ENCODE measurements around the gene FKBP1C.
"Not testable (repeated sequence)": the region's sequence is repeated elsewhere in the genome, so short reads cannot be mapped to it uniquely, and the experiment has no call there.

The FKBP1C gene

DNA sequence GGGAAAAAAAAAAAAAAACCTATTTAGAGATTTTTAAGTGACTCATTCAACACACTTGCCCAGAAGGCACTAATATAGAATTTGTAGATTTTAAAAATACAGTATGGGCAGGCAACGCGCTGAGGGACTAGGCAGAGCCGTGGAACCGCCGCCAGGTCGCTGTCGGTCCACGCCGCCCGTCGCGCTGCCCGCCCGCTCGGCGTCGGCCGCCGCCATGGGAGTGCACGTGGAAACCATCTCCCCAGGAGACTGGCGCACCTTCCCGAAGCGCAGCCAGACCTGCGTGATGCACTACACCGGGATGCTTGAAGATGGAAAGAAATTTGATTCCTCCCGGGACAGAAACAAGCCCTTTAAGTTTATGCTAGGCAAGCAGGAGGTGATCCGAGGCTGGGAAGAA is at the start of gene FKBP1C:
Gene FKBP1C (plus strand): TSS at position 127 of the 400 bp plus-strand sequence.
- H3K9ac ChIP-seq (ENCODE audit: low read length); H3K27ac ChIP-seq (ENCODE audit: low read depth, low read length); H3K4me3 ChIP-seq (ENCODE audit: low read length); H3K4me1 ChIP-seq (ENCODE audit: control insufficient read depth, insufficient read depth, low read length); H3K36me3 ChIP-seq (ENCODE audit: control insufficient read depth, insufficient read depth, low read length); H3K27me3 ChIP-seq (ENCODE audit: control insufficient read depth, insufficient read depth, low read length): not testable (repeated sequence)

DNA sequence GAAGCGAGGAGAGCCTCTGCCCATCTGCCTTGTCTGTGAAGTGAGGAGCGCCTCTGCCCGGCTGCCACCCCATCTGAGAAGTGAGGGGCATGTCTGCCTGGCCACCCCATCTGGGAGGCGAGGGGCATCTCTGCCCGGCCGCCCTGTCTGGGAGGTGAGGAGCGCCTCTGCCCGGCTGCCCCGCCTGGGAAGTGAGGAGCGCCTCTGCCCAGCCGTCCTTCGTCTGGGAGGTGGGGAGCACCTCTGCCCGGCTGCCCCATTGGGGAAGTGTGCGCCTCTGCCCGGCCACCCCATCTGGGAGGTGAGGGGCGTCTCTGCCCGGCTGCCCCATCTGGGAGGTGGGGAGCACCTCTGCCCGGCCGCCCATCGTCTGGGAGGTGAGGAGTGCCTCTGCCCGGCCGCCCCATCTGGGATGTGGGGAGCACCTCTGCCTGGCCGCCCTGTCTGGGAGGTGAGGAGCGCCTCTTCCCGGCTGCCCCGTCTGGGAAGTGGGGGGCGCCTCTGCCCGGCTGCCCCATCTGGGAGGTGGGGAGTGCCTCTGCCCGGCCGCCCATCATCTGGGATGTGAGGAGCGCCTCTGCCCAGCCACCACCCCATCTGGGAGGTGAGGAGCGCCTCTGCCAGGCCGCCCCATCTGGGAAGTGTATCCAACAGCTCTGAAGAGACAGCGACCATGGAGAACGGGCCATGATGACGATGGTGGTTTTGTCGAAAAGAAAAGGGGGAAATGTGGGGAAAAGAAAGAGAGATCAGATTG is 47.0 kb upstream of the FKBP1C start:
- H3K4me3 ChIP-seq (ENCODE audit: low read length); H3K27me3 ChIP-seq (ENCODE audit: control insufficient read depth, insufficient read depth, low read length); H3K9ac ChIP-seq (ENCODE audit: low read length); H3K36me3 ChIP-seq (ENCODE audit: control insufficient read depth, insufficient read depth, low read length); H3K4me1 ChIP-seq (ENCODE audit: control insufficient read depth, insufficient read depth, low read length); H3K27ac ChIP-seq (ENCODE audit: low read depth, low read length): not testable (repeated sequence)

DNA sequence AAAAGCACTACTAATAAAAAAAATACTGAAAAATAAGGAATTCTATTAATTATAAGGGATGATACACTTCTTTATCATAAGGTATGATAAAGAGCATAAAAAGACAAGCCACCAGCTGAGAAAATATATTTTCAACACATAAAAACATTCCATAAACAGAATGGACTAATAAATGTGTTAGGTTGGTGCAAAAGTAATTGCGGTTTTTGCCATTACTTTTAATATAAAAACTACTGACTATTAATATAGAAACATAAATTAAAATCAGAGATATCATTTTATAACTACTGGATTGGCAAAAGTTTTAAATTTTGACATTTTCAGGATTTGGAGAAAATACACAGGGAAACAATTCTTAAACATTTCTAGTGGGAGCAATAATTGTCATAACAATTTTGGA is 37.1 kb upstream of the FKBP1C start:
- Histone ChIP-seq H3K36me3 (ENCODE audit: control insufficient read depth, insufficient read depth, low read length) (no peaks in the 10 kb centered on the region), H3K4me3 (ENCODE audit: low read length) (no peak overlapping the region), H3K27me3 (ENCODE audit: control insufficient read depth, insufficient read depth, low read length) (no peaks in the 10 kb centered on the region), H3K9ac (ENCODE audit: low read length) (no peak overlapping the region), H3K4me1 (ENCODE audit: control insufficient read depth, insufficient read depth, low read length) (no peaks in the 10 kb centered on the region), H3K27ac (ENCODE audit: low read depth, low read length) (no peak overlapping the region)

DNA sequence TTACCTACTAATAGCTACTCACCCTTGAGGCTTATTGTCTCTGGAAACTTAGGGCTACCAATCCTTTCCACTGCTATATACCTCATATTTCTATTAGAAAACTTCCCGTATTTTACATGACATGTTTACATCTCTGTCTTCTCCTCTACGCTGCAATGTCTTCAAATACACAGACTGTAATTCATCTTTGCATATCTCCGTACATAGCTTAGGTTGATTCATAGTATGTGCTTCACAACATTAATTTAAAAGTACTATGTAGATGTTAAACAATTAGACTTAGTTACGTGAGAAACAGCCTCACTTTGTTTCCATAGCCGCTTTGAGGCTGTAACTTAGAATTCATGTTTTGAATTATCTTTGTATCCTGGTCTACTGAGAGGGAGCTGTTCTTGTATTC is 35.1 kb upstream of the FKBP1C start:
- H3K27ac ChIP-seq (ENCODE audit: low read depth, low read length) = no peak overlapping the region

DNA sequence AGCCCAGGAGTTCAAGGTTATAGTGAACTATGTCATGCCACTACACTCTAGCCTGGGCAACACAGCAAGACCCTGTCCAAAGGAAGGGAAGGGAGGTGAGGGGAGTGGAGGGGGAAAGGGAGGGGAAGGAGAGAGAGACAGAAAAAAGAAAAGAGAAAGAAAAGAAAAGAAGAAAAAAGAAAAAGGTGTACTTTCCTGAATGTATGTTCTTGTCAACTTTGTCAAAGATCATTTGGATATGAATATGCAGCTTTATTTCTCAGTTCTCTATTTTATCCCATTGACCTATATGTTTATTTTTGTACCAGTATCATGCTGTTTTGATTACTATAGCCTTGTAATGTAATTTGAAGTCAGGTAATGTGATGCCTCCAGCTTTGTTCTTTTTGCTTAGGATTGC is 30.9 kb upstream of the FKBP1C start:
- no peak overlapping the region for H3K27ac ChIP-seq (ENCODE audit: low read depth, low read length)
- no peak overlapping the region for H3K4me3 ChIP-seq (ENCODE audit: low read length)
- no peaks in the 10 kb centered on the region for H3K36me3 ChIP-seq (ENCODE audit: control insufficient read depth, insufficient read depth, low read length)
- no peaks in the 10 kb centered on the region for H3K27me3 ChIP-seq (ENCODE audit: control insufficient read depth, insufficient read depth, low read length)
- no peak overlapping the region for H3K9ac ChIP-seq (ENCODE audit: low read length)
- no peaks in the 10 kb centered on the region for H3K4me1 ChIP-seq (ENCODE audit: control insufficient read depth, insufficient read depth, low read length)

More for the DNA sequence above, 35.1 kb upstream of the FKBP1C start:
- no peak overlapping the region for H3K9ac ChIP-seq (ENCODE audit: low read length)
- H3K4me1 ChIP-seq (ENCODE audit: control insufficient read depth, insufficient read depth, low read length) = no peaks in the 10 kb centered on the region
- no peak overlapping the region for H3K4me3 ChIP-seq (ENCODE audit: low read length)
- H3K27me3 ChIP-seq (ENCODE audit: control insufficient read depth, insufficient read depth, low read length) = no peaks in the 10 kb centered on the region
- no peaks in the 10 kb centered on the region for H3K36me3 ChIP-seq (ENCODE audit: control insufficient read depth, insufficient read depth, low read length)

DNA sequence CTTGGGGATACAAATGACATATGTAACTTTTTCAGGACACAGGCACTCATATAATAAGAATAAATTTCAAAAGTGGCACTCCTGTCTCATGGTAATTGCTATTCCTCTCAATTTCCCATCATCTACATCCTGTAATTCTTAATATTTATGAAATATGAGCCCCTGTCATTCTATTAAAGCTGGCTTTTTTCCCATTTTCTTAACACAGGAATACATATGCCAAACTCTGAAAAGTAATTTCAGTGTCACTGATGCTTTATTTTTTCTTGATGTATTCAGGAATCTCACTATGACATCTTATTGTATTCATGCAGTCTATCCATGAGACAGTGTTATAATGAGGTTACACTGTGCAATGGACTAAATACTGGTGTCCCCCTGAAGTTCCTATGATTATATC is 24.3 kb upstream of the FKBP1C start:
- Histone ChIP-seq H3K36me3 (ENCODE audit: control insufficient read depth, insufficient read depth, low read length) (no peaks in the 10 kb centered on the region), H3K4me1 (ENCODE audit: control insufficient read depth, insufficient read depth, low read length) (no peaks in the 10 kb centered on the region), H3K9ac (ENCODE audit: low read length) (no peak overlapping the region), H3K27me3 (ENCODE audit: control insufficient read depth, insufficient read depth, low read length) (no peaks in the 10 kb centered on the region), H3K27ac (ENCODE audit: low read depth, low read length) (no peak overlapping the region), H3K4me3 (ENCODE audit: low read length) (no peak overlapping the region)

DNA sequence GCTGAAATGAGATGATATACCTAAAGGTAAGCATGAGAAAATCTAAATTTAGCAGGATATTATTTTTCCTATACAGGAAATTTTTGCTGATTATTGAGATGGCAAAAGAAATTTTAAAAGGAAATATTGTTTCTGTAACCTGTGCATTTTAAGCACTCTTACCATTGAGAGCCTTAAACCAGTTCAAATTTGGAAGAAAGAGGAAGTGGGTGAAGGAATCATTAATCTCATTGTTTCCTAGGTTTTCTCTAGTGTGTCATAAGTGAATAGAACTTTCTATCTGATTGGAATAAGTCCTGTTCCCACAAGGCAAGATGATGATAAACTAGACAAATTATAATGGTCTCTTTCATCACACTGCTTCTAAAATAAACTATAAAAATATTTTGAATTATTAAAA is 22.4 kb upstream of the FKBP1C start:
- no peak overlapping the region for H3K4me3 ChIP-seq (ENCODE audit: low read length)
- H3K27me3 ChIP-seq (ENCODE audit: control insufficient read depth, insufficient read depth, low read length) = no peaks in the 10 kb centered on the region
- H3K4me1 ChIP-seq (ENCODE audit: control insufficient read depth, insufficient read depth, low read length) = no peaks in the 10 kb centered on the region
- H3K36me3 ChIP-seq (ENCODE audit: control insufficient read depth, insufficient read depth, low read length) = no peaks in the 10 kb centered on the region
- H3K27ac ChIP-seq (ENCODE audit: low read depth, low read length) = no peak overlapping the region
- H3K9ac ChIP-seq (ENCODE audit: low read length) = no peak overlapping the region

DNA sequence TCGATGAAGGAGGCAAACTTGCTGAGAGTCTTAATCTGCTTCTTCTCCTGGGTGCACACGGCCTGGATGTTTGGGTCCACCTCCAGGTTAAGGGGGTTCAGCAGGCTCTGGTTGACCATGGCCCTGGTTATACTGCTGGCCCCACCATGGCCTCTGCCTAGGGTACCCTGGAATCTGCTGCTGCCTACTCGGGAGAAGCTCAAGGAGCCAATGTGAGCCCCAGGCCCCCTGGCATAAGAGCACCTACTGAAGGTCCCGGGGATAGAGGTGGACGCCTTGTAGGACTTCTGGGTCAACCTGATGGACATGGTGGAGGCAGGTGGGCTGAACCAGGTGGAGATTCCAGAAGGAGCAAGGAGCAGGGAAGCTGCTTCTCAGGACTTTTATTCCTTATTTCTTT is 17.9 kb upstream of the FKBP1C start:
- Histone ChIP-seq H3K27ac (ENCODE audit: low read depth, low read length) (no peak overlapping the region), H3K4me3 (ENCODE audit: low read length) (no peak overlapping the region), H3K4me1 (ENCODE audit: control insufficient read depth, insufficient read depth, low read length) (no peaks in the 10 kb centered on the region), H3K27me3 (ENCODE audit: control insufficient read depth, insufficient read depth, low read length) (no peaks in the 10 kb centered on the region), H3K36me3 (ENCODE audit: control insufficient read depth, insufficient read depth, low read length) (no peaks in the 10 kb centered on the region), H3K9ac (ENCODE audit: low read length) (no peak overlapping the region)

DNA sequence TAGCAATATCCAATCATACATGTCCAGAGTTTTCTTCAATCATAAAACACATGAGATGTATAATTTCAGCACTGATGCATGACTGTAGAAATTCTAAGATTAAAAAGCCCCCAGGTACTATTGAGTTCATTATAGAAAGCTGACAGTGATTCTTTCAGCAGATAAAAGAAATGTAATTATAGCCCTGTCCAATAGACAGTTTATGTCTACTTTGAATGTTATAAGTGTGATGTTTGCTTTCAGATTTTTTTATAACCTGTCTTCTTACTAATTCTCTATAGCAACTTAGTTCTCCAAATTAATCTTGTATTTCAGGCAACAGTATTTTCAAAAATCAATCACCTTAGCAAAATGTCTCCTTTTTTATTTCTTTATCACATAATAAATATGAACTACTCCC is 13.5 kb upstream of the FKBP1C start:
- H3K9ac ChIP-seq (ENCODE audit: low read length) = no peak overlapping the region
- H3K4me3 ChIP-seq (ENCODE audit: low read length) = no peak overlapping the region
- H3K27ac ChIP-seq (ENCODE audit: low read depth, low read length) = no peak overlapping the region
- H3K4me1 ChIP-seq (ENCODE audit: control insufficient read depth, insufficient read depth, low read length) = no peaks in the 10 kb centered on the region
- H3K27me3 ChIP-seq (ENCODE audit: control insufficient read depth, insufficient read depth, low read length) = no peaks in the 10 kb centered on the region
- no peaks in the 10 kb centered on the region for H3K36me3 ChIP-seq (ENCODE audit: control insufficient read depth, insufficient read depth, low read length)

DNA sequence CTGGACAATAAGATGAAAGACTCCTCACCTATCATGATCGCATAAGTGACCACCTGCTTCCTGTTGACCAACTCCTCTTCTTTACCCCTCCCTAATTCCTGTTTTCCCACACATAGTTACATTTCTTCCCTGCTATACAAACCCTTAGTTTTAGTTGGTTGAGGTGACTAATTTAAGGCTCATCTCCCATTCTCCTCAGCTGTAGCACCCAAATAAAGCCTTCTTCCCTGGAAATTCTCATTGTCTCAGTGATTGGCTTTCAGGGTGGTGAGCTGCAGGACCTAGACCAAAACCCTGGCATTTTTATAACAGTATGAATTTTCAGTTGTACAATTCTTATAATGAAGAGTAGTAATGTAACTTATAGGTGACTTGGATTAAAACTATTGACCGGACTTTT is 2.1 kb downstream of the FKBP1C start:
- Histone ChIP-seq H3K27ac (ENCODE audit: low read depth, low read length) (no peak overlapping the region), H3K27me3 (ENCODE audit: control insufficient read depth, insufficient read depth, low read length) (no peaks in the 10 kb centered on the region), H3K9ac (ENCODE audit: low read length) (no peak overlapping the region), H3K36me3 (ENCODE audit: control insufficient read depth, insufficient read depth, low read length) (no peaks in the 10 kb centered on the region), H3K4me1 (ENCODE audit: control insufficient read depth, insufficient read depth, low read length) (no peaks in the 10 kb centered on the region), H3K4me3 (ENCODE audit: low read length) (no peak overlapping the region)

DNA sequence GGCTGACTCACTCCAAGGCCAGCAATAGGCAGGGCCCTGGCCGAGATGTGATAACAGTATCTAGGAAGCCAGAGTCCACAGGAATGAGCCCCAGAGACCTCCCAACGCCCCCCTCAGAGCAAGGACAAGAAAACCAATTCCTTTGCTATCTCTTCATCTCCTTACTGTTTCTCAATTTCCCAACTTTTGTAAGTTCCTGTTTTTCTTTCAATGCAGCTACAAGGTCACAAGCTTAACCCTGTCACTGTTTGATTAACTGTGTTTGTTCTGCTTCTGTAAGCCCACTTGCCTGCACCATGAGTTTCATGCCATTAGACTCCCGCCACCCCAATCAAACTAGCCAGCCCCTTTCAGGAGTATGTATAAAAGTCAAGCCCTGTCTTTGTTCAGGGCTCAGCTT is 3.5 kb downstream of the FKBP1C start:
- Histone ChIP-seq H3K4me3 (ENCODE audit: low read length) (no peak overlapping the region), H3K27me3 (ENCODE audit: control insufficient read depth, insufficient read depth, low read length) (no peaks in the 10 kb centered on the region)

DNA sequence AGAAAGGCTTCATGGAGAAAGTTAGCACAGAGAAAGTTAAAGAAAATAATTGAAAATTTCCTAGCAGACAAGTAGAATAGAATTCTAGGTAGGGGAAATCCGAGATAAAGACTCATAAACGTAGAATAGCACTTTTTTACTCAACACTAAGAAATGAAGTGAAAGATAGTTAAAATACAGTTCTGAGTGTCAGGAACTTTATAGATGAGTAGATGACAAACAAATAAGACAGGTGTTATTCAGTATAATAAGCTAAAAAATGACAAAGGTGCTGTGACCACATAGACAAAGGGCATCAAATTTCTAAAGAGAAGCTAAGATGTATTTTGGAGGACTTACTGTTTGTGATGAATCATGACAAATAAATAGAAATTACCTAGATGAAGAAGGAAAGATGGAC is 12.9 kb downstream of the FKBP1C start:
- no peaks in the 10 kb centered on the region for H3K27me3 ChIP-seq (ENCODE audit: control insufficient read depth, insufficient read depth, low read length)

More for the DNA sequence above, 3.5 kb downstream of the FKBP1C start:
- Histone ChIP-seq H3K36me3 (ENCODE audit: control insufficient read depth, insufficient read depth, low read length) (no peaks in the 10 kb centered on the region), H3K9ac (ENCODE audit: low read length) (no peak overlapping the region), H3K27ac (ENCODE audit: low read depth, low read length) (no peak overlapping the region), H3K4me1 (ENCODE audit: control insufficient read depth, insufficient read depth, low read length) (no peaks in the 10 kb centered on the region)

DNA sequence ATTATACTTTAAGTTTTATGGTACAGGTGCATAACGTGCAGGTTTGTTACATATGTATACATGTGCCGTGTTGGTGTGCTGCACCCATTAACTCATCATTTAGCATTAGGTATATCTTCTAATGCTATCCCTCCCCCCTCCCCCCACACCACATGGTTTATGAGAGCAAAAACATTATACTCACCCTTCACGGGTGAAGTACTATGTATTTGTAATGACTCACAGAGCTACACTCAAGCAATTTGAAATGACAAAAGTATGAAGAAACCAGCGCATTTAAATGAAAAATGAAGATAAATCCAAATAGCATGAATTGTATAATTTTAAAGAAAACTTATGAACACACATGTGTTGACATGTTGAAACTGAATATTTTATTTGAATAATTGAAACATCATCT is 14.7 kb downstream of the FKBP1C start:
- H3K4me3 ChIP-seq (ENCODE audit: low read length); H3K36me3 ChIP-seq (ENCODE audit: control insufficient read depth, insufficient read depth, low read length); H3K27ac ChIP-seq (ENCODE audit: low read depth, low read length); H3K9ac ChIP-seq (ENCODE audit: low read length); H3K27me3 ChIP-seq (ENCODE audit: control insufficient read depth, insufficient read depth, low read length); H3K4me1 ChIP-seq (ENCODE audit: control insufficient read depth, insufficient read depth, low read length): not testable (repeated sequence)

More for the DNA sequence above, 12.9 kb downstream of the FKBP1C start:
- Histone ChIP-seq H3K36me3 (ENCODE audit: control insufficient read depth, insufficient read depth, low read length) (no peaks in the 10 kb centered on the region), H3K27ac (ENCODE audit: low read depth, low read length) (no peak overlapping the region), H3K9ac (ENCODE audit: low read length) (no peak overlapping the region), H3K4me1 (ENCODE audit: control insufficient read depth, insufficient read depth, low read length) (no peaks in the 10 kb centered on the region), H3K4me3 (ENCODE audit: low read length) (no peak overlapping the region)
